GM12891 (cell line): ENCODE measurements around the gene SAT2. TPM values are rescaled to one million over a fixed set of nuclear protein-coding genes. Genes with fewer than 3 reads are reported as not detected.

Source experiments
- DNase-seq: peaks from one replicate; pipeline ENCODE4 v3.0.0; 2011; ENCODE audit warnings: low spot score; ENCODE audit not compliant: insufficient read length
- FAIRE-seq: peaks from 2 replicates; lab custom pipeline; 2011; peaks lifted over from hg19 to GRCh38; lab: Jason Lieb, UNC
- PAX5 ChIP-seq: IDR thresholded peaks from 2 replicates; pipeline ENCODE4 v1.6.1; 2011; ENCODE audit warnings: low read length, moderate library complexity, mild to moderate bottlenecking; ENCODE audit not compliant: insufficient read depth, severe bottlenecking
- POLR2A ChIP-seq: IDR thresholded peaks from 2 replicates; pipeline ENCODE4 v1.6.1; 2011; ENCODE audit warnings: low read depth, low read length, control low read depth
- POLR2AphosphoS5 ChIP-seq: IDR thresholded peaks from 2 replicates; pipeline ENCODE4 v1.6.1; 2011; ENCODE audit warnings: low read depth, low read length, control low read depth
- POU2F2 ChIP-seq: IDR thresholded peaks from 2 replicates; pipeline ENCODE4 v1.6.1; 2011; ENCODE audit warnings: low read depth, mild to moderate bottlenecking, control low read depth, low read length, moderate library complexity
- SPI1 ChIP-seq: IDR thresholded peaks from 2 replicates; pipeline ENCODE4 v1.6.1; 2011; ENCODE audit warnings: low read depth, low read length, control low read depth
- TAF1 ChIP-seq: IDR thresholded peaks from 2 replicates; pipeline ENCODE4 v1.6.1; 2011; ENCODE audit warnings: low read depth, low read length, control low read depth
- polyA plus RNA-seq: library from polyadenylated mRNA; unstranded; fragments of >200 nt; gene quantifications from one replicate; pipeline ENCODE4 v1.2.1, GENCODE V29; 2012; ENCODE audit warnings: low read depth, missing spikeins, inconsistent platforms; ENCODE audit not compliant: missing spikeins

SAT2 gene
- polyA plus RNA-seq, result 49.3 TPM

DNA sequence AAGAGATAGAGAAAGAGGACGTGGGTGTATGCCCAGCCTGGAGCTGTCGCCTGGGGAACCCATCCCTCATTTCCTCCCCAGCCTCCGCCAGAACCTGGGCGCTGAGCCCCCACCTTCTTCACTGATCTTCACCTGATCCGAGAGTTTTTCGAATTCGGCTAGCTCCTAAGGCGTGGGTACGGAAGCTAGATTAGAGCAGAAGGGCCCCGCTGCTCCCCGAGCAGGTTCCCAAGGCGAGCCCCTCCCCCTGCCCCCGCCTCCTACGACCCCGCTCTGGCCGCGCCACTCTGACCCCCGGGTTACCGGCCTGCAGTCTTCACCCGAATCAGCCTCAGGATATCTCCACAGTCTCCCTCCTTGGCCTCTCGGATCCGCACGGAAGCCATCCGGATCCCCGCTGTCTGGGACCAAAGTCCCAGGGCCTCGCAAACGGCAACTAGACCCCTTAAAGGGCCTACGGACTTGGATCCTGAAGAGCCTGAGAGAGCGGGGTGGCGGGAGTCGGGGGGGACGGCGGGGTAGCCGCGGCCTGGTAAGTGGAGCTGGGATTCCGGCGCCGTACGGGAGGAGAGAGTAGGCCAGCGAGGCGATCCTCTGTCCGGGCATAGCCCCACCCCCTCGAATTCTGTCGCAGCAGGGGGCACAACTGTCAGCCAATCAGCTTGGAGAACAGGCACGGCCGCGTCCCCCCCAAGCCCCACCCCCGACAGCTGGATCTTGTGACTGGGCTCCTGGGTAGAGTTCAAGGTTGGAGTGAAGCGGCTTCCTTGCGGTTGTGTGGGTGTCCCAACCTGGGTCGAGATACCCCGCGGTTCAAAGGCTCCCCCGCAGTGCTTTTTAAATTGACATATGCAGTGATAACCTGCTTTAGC, at the start of gene SAT2:
SAT2 (minus strand) TSS at position 572 of the 872 bp plus-strand sequence; CDS start at position 386, 186 bp downstream.
- FAIRE-seq (peak; percentile 98), DNase-seq (peak; percentile 97)
- TF ChIP-seq POLR2A, result peak; percentile 49; the same call in 1 of the 2 replicates
- no peak for TF ChIP-seq TAF1

DNA sequence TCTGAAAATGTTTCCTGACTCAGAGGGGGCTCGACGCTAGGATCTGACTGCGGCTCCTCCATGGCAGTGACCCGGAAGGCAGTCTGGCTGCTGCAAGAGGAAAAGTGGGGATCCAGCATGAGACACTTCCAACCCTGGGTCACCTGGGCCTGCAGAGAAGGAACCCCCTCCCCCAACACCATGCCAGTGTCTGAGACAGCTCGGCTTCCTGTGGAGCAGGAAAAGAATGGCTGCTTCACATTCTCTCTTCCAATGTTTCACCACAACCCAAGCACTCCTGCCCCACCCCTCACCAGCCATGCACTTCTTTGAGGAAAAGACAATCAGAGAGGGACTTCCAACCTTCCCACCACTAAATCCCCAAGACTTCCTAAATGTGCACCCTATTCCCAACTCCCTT, 48.9 kb upstream of the SAT2 start:
- TF ChIP-seq POU2F2 (no peak; the same call in 1 of the 2 replicates), POLR2A (no peak), PAX5 (no peak), SPI1 (no peak), POLR2AphosphoS5 (no peak), TAF1 (no peak)
- no peak for FAIRE-seq

GRCh38 chr17:7674934-7675333, 47.3 kb upstream of the SAT2 start:
- no peak for DNase-seq
- TF ChIP-seq POLR2A (no peak), SPI1 (no peak), TAF1 (no peak), PAX5 (no peak), POLR2AphosphoS5 (no peak), POU2F2 (no peak)
- FAIRE-seq, result no peak

More for the DNA sequence above, 48.9 kb upstream of the SAT2 start:
- no peak for DNase-seq

DNA sequence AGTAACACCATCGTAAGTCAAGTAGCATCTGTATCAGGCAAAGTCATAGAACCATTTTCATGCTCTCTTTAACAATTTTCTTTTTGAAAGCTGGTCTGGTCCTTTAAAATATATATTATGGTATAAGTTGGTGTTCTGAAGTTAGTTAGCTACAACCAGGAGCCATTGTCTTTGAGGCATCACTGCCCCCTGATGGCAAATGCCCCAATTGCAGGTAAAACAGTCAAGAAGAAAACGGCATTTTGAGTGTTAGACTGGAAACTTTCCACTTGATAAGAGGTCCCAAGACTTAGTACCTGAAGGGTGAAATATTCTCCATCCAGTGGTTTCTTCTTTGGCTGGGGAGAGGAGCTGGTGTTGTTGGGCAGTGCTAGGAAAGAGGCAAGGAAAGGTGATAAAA, 45.6 kb upstream of the SAT2 start:
- FAIRE-seq (peak; percentile 52), DNase-seq (no peak)
- TF ChIP-seq POU2F2 (no peak), TAF1 (no peak)

DNA sequence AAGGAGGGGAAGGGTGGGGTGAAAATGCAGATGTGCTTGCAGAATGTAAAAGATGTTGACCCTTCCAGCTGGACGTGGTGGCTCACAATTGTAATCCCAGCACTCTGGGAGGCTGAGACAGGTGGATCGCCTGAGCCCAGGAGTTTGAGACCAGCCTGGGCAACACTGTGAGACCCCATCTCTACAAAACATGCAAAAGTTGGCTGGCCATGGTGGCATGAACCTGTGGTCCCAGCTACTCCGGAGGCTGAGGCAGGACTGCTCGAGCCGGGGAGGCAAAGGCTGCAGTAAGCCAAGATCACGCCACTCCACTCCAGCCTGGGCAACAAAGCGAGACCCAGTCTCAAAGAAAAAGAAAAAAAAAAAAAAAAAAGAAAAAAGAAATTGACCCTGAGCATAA, 40.9 kb upstream of the SAT2 start:
- DNase-seq, result no peak
- FAIRE-seq, result no peak
- TF ChIP-seq POLR2A, result no peak

- TF ChIP-seq POLR2A (peak; percentile 33; the same call in 1 of the 2 replicates), POLR2AphosphoS5 (no peak)
- no peak for FAIRE-seq
- no peak for DNase-seq
Observed at GRCh38 chr17:7667656-7668406, 40.2 kb upstream of the SAT2 start.

GRCh38 chr17:7656958-7657609, 29.5 kb upstream of the SAT2 start:
- TF ChIP-seq SPI1 (peak; percentile 21; the same call in 1 of the 2 replicates), PAX5 (no peak)
- FAIRE-seq, result no peak
- no peak for DNase-seq

GRCh38 chr17:7655541-7655840, 27.9 kb upstream of the SAT2 start:
- DNase-seq (no peak), FAIRE-seq (no peak)
- TF ChIP-seq POLR2A, result no peak
- no peak for TF ChIP-seq POU2F2
- TF ChIP-seq POLR2AphosphoS5, result no peak

GRCh38 chr17:7654832-7655540, 27.4 kb upstream of the SAT2 start:
- TF ChIP-seq PAX5, result no peak
- no peak for TF ChIP-seq POLR2A
- no peak for TF ChIP-seq POU2F2
- TF ChIP-seq SPI1, result no peak
- no peak for TF ChIP-seq POLR2AphosphoS5
- TF ChIP-seq TAF1, result no peak
- DNase-seq, result no peak
- no peak for FAIRE-seq
